IPS-15b (cell line): ENCODE data around the gene MINDY4B.

Experiments
- H3K27me3 ChIP-seq: one replicate; pipeline ENCODE4 v1.6.1; 2013; ENCODE audit warnings: low read length; ENCODE audit not compliant: control insufficient read depth, insufficient read depth
- H3K36me3 ChIP-seq: one replicate; pipeline ENCODE4 v1.6.1; 2013; ENCODE audit warnings: low read length; ENCODE audit not compliant: control insufficient read depth, insufficient read depth
- H3K4me1 ChIP-seq: one replicate; pipeline ENCODE4 v1.6.1; 2013; ENCODE audit warnings: mild to moderate bottlenecking, low read length; ENCODE audit not compliant: control insufficient read depth, insufficient read depth
- H3K4me3 ChIP-seq: one replicate; pipeline ENCODE4 v1.5.1; 2013; ENCODE audit warnings: low read depth, low read length
- H3K9ac ChIP-seq: one replicate; pipeline ENCODE4 v1.6.1; 2013; ENCODE audit warnings: low read depth, mild to moderate bottlenecking, low read length
- H3K9me3 ChIP-seq: one replicate; pipeline ENCODE4 v1.6.1; 2013; ENCODE audit warnings: mild to moderate bottlenecking, low read length; ENCODE audit not compliant: control insufficient read depth, insufficient read depth

Gene MINDY4B

GRCh38 chr3:150921209-150921608, 16.0 kb upstream of the MINDY4B start:
- Histone ChIP-seq H3K9me3 (no peaks in the 10 kb centered on the region), H3K4me3 (no peak overlapping the region), H3K9ac (no peak overlapping the region), H3K4me1 (no peaks in the 10 kb centered on the region), H3K36me3 (no peaks in the 10 kb centered on the region), H3K27me3 (no peaks in the 10 kb centered on the region)

- Histone ChIP-seq H3K9me3 (no peaks in the 10 kb centered on the region), H3K27me3 (no peaks in the 10 kb centered on the region), H3K4me1 (no peaks in the 10 kb centered on the region), H3K36me3 (no peaks in the 10 kb centered on the region), H3K4me3 (no peak overlapping the region), H3K9ac (no peak overlapping the region)
These were observed 15.0 kb upstream of the MINDY4B start for GRCh38 chr3:150920236-150920635.

- H3K4me3 ChIP-seq = no peak overlapping the region
- H3K27me3 ChIP-seq = no peaks in the 10 kb centered on the region
- no peaks in the 10 kb centered on the region for H3K9me3 ChIP-seq
- H3K4me1 ChIP-seq = no peaks in the 10 kb centered on the region
- no peak overlapping the region for H3K9ac ChIP-seq
- no peaks in the 10 kb centered on the region for H3K36me3 ChIP-seq
These were observed 12.7 kb upstream of the MINDY4B start for GRCh38 chr3:150917951-150918350.

GRCh38 chr3:150913133-150913922, 8.1 kb upstream of the MINDY4B start:
- H3K4me1 ChIP-seq = no peaks in the 10 kb centered on the region
- H3K9me3 ChIP-seq = no peaks in the 10 kb centered on the region
- no peaks in the 10 kb centered on the region for H3K36me3 ChIP-seq
- H3K9ac ChIP-seq = no peak overlapping the region
- H3K4me3 ChIP-seq = no peak overlapping the region
- no peaks in the 10 kb centered on the region for H3K27me3 ChIP-seq

- H3K9me3 ChIP-seq = no peaks in the 10 kb centered on the region
- H3K9ac ChIP-seq = no peak overlapping the region
- H3K36me3 ChIP-seq = no peaks in the 10 kb centered on the region
- H3K4me3 ChIP-seq = no peak overlapping the region
- H3K4me1 ChIP-seq = no peaks in the 10 kb centered on the region
- H3K27me3 ChIP-seq = no peaks in the 10 kb centered on the region
These were observed 7.3 kb upstream of the MINDY4B start for GRCh38 chr3:150912501-150912900.

DNA sequence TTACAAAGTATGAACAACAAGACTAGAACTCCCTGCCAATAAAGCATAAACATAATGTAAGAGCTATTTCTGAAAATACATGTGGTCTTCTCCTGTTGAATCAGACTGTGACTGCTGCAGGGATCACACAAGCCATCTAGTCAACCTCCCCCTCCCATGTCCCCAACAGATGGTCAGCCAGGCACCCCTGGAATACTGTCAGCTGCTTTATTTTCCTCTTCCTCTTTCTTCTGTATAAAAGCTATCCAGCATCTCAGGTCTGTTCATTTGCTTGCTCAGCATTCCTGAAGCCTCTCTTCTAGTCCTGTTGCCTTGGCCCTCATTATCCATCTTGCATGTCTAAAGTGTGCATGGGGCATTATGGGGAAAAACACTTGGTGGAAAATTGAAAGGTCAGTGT, 6.5 kb upstream of the MINDY4B start:
- Histone ChIP-seq H3K36me3 (no peaks in the 10 kb centered on the region), H3K4me3 (no peak overlapping the region), H3K4me1 (no peaks in the 10 kb centered on the region), H3K9ac (no peak overlapping the region), H3K9me3 (no peaks in the 10 kb centered on the region), H3K27me3 (no peaks in the 10 kb centered on the region)

DNA sequence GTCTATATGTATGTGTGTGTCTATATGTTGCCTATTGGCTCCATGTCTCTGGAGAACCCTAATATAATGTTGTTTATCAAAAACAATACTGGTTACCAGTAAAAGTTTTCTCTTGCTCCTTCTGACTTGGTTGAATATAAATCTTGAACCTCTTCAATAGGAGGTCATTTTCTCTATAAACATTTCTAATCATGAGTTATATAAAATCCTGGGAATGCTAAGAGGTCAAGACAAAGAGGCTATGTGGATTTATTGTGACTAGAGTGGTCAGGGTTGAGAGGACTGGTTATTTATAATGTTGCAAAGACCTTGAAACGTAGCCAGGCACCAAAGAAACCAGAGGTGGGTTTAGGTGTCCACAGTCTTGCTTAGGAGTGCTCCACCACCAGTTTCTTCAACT, 1.2 kb upstream of the MINDY4B start:
- H3K9me3 ChIP-seq = no peaks in the 10 kb centered on the region
- no peaks in the 10 kb centered on the region for H3K27me3 ChIP-seq
- no peaks in the 10 kb centered on the region for H3K36me3 ChIP-seq
- H3K4me3 ChIP-seq = no peak overlapping the region
- H3K9ac ChIP-seq = no peak overlapping the region
- H3K4me1 ChIP-seq = no peaks in the 10 kb centered on the region

DNA sequence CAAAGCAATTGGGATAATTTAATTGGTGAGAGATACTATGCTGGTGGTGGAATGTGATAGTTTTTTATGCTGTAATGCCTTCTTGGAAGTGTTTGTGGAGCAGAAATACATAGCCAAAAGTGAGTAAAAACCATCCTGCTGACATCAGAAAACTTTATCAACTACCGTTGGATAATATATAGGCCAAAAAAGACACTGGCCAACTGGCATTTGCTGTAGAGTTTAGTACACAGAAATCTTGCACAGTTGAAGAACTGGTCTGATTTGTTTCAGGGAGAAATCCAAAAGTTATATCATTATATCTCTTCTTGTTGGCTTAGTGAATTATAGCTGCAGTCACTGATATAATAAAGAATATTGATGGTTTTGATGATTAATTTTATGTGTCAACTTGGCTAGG, 507 bp upstream of the MINDY4B start:
- Histone ChIP-seq H3K36me3 (no peaks in the 10 kb centered on the region), H3K27me3 (no peaks in the 10 kb centered on the region), H3K9ac (no peak overlapping the region)

DNA sequence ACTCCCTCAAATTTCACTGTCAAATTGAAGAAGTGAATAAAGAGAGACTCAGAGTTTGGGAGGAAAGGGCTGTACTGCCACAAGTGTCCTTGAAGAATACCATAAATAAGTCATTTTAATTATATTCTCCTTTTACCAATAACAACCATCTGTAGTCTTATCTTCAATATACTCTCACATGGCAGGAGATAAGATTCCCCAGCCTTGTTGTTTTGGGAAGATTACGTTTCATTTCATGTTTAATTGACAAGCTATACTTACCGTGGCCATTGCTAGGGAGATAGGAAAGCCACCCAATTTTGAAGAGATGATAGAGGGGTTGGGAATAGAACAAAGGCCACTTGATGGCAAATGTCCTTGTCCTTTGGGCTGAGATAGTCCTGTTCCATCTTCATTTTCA, 2.3 kb downstream of the MINDY4B start:
- Histone ChIP-seq H3K4me3 (no peak overlapping the region), H3K9ac (no peak overlapping the region), H3K4me1 (no peaks in the 10 kb centered on the region), H3K27me3 (peaks cover 2% of the 10 kb centered on the region), H3K36me3 (no peaks in the 10 kb centered on the region), H3K9me3 (no peaks in the 10 kb centered on the region)

More for the DNA sequence above, 507 bp upstream of the MINDY4B start:
- Histone ChIP-seq H3K4me1 (no peaks in the 10 kb centered on the region), H3K9me3 (no peaks in the 10 kb centered on the region), H3K4me3 (no peak overlapping the region)

GRCh38 chr3:150901793-150902192, 3.4 kb downstream of the MINDY4B start:
- Histone ChIP-seq H3K27me3 (peaks cover 2% of the 10 kb centered on the region), H3K36me3 (no peaks in the 10 kb centered on the region), H3K4me1 (no peaks in the 10 kb centered on the region), H3K9ac (no peak overlapping the region), H3K9me3 (no peaks in the 10 kb centered on the region), H3K4me3 (no peak overlapping the region)

- peaks cover 2% of the 10 kb centered on the region for H3K27me3 ChIP-seq
- no peaks in the 10 kb centered on the region for H3K4me1 ChIP-seq
- H3K4me3 ChIP-seq = no peak overlapping the region
- no peaks in the 10 kb centered on the region for H3K9me3 ChIP-seq
- H3K9ac ChIP-seq = no peak overlapping the region
- H3K36me3 ChIP-seq = no peaks in the 10 kb centered on the region
These were observed 6.1 kb downstream of the MINDY4B start for GRCh38 chr3:150899141-150899540.

DNA sequence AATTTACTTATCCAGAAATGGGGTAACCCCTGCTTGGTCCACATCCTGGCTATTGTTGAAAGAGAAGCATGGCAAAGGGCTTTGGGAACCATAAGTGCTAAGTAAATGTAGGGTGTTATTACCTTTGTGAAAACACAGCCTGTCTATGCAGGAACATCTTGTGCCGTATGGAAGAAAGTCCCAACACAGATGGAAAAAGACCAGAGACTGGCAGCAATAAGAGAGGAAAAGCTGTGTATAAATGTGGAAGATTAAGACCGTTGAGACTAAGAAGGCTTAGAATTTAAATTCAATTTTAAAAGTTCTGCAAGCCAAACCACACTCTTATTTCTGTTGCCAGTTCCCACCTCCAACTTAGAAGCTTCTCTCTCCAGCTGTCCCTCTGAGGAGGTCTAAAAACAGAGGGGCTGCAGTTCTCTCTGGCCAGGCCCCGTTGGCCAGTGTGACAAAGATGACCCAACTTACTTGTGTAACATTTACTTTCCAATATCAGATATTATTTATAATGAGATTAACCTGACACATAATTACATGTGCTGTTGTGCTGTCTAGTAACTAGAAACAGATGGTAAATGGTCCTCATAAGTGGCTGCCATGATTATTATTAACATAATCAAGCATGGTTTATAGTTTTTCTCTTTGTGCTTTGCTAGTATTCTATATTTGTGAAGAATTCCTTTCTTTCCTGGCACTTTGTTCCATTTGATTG, 7.0 kb downstream of the MINDY4B start:
- no peaks in the 10 kb centered on the region for H3K9me3 ChIP-seq
- no peaks in the 10 kb centered on the region for H3K36me3 ChIP-seq
- no peaks in the 10 kb centered on the region for H3K4me1 ChIP-seq
- H3K27me3 ChIP-seq = peaks cover 2% of the 10 kb centered on the region
- no peak overlapping the region for H3K4me3 ChIP-seq
- no peak overlapping the region for H3K9ac ChIP-seq
